ENCODE results near the gene LLPH. TPM values are rescaled to one million over a fixed set of nuclear protein-coding genes. Genes with fewer than 3 reads are reported as not detected.

The LLPH gene
- total and polyA plus RNA-seq, 2 of the 13 experiments (the other 11 are each of a cell fraction or from before 2014, with no cell fraction given): 4.2 to 25.6 TPM

- Histone ChIP-seq H3K79me2 (ENCODE audit: insufficient read depth, low read length) (no peaks in the 10 kb centered on the region), H3K4me1 (ENCODE audit: insufficient read depth, low read length) (peaks cover 37% of the 10 kb centered on the region), H3K9ac (ENCODE audit: insufficient read depth, low read depth, low read length) (no peak overlapping the region), H3K27me3 (ENCODE audit: control insufficient read depth in 1 of 2, insufficient read depth in 2 of 2, low read length in 2 of 2) (no peaks in the 10 kb centered on the region), H3K4me2 (ENCODE audit: low read depth, low read length) (no peak overlapping the region), H3K9me3 (ENCODE audit: low read length) (no peaks in the 10 kb centered on the region), H4K20me1 (ENCODE audit: insufficient read depth, low read length) (no peaks in the 10 kb centered on the region), H3K27ac (ENCODE audit: extremely low read length, insufficient read depth, low read length) (no peak overlapping the region), H3K36me3 (replicated peaks in 1 of 2; ENCODE audit: control insufficient read depth in 1 of 2, insufficient read depth in 2 of 2, low read length in 2 of 2) (no peaks in the 10 kb centered on the region), H2AFZ (ENCODE audit: low read length) (no peak overlapping the region), H3K4me3 (replicated peaks in 1 of 3; ENCODE audit: insufficient read depth in 1 of 3, low read depth in 2 of 3, low read length in 3 of 3) (no peak overlapping the region)
- in situ Hi-C loops (cut with HindIII; ENCODE audit: extremely low pct_ligation_motif_present, low pct_unique_long_range_greater_than_20kb): no loop called here
- BruUV-seq (replicated peaks): no TSS peak
- ChIA-PET CTCF (ENCODE audit: low intra/inter-chr PET ratio, low total read pairs) (no interaction called here), POLR2A (no interaction called here)
- no peak for DNase-seq (ENCODE audit: low spot score)
- no peak for FAIRE-seq
- no peak for ATAC-seq
- 78% methylated on average over 9 of the region's 9 CpGs for WGBS (ENCODE audit: low lambda C conversion rate)
- intact Hi-C loops (cut with micrococcal nuclease; ENCODE audit: unreplicated experiment): no loop called here
- TF ChIP-seq ZNF3 (CRISPR knock-in tag; IDR thresholded peaks at IDR 0.05): no peak
- no peak for TF ChIP-seq ZNF512 (CRISPR knock-in tag; IDR thresholded peaks at IDR 0.05)
- no peak for TF ChIP-seq KDM5B (CRISPR knock-in tag; IDR thresholded peaks at IDR 0.05; ENCODE audit: borderline replicate concordance)
- no peak for TF ChIP-seq NFKBIZ (CRISPR knock-in tag; IDR thresholded peaks at IDR 0.05)
- no peak for TF ChIP-seq ZNF12 (CRISPR knock-in tag; IDR thresholded peaks at IDR 0.05)
- no peak for TF ChIP-seq PAXIP1 (CRISPR knock-in tag; conservative IDR thresholded peaks at IDR 0.05)
- no peak for TF ChIP-seq HNF1A (IDR thresholded peaks at IDR 0.05; ENCODE audit: low read depth)
- no peak for TF ChIP-seq HNF1A (CRISPR knock-in tag; IDR thresholded peaks at IDR 0.05; ENCODE audit: borderline replicate concordance)
- TF ChIP-seq CENPBD1 (CRISPR knock-in tag; IDR thresholded peaks at IDR 0.05; ENCODE audit: borderline replicate concordance, low read depth): no peak
- no peak for TF ChIP-seq ZNF749 (CRISPR knock-in tag; IDR thresholded peaks at IDR 0.05; ENCODE audit: borderline replicate concordance)
- TF ChIP-seq BRD4 (CRISPR knock-in tag; IDR thresholded peaks at IDR 0.05): no peak
- no peak for TF ChIP-seq ZNF121 (CRISPR knock-in tag; IDR thresholded peaks at IDR 0.05)
- no peak for TF ChIP-seq NFE2L1 (CRISPR knock-in tag; IDR thresholded peaks at IDR 0.05; ENCODE audit: borderline replicate concordance)
These were observed 60.0 kb downstream of the LLPH start for GRCh38 chr12:66070378-66071120.
